PC-3 (cell line): ENCODE results near the gene SFMBT1. TPM values are rescaled to one million over a fixed set of nuclear protein-coding genes. Genes with fewer than 3 reads are reported as not detected.

ENCODE experiments used
- ATAC-seq: fragments of 200-7000 bp; cut with Tn5 transposase; 2 replicates; pipeline ENCODE4 v1.9.1; 2020; ENCODE audit warnings: mild to moderate bottlenecking, moderate library complexity
- BruUV-seq: library from RNA; stranded (reverse); fragments of 400-500 nt; replicated peaks from 2 replicates; lab custom pipeline; 2021; lab: Mats Ljungman, UMichigan
- CTCF ChIA-PET: fragments of 300-600 bp; sonication (Branson Sonifier 250); formaldehyde crosslinking; loops from one replicate; lab custom pipeline; 2022; ENCODE audit warnings: antibody characterized with exemption; lab: Charles Lee
- POLR2A ChIA-PET: fragments of 300-600 bp; sonication (Branson Sonifier 250); formaldehyde crosslinking; loops from one replicate; lab custom pipeline; 2022; ENCODE audit warnings: antibody characterized with exemption; ENCODE audit not compliant: unreplicated experiment; lab: Charles Lee
- DNase-seq: peaks from one replicate; pipeline ENCODE4 v3.0.0-alpha.2; 2015
- H2AFZ ChIP-seq: fragments of 300-600 bp; sonication (generic); 2 replicates; pipeline ENCODE4 v1.6.0; 2016; ENCODE audit warnings: antibody characterized with exemption, low read length
- H3F3A ChIP-seq: fragments of 300-600 bp; sonication (generic); one replicate; pipeline ENCODE4 v1.6.0; 2017; ENCODE audit warnings: antibody characterized with exemption, low read length, control low read depth, mild to moderate bottlenecking; ENCODE audit not compliant: unreplicated experiment
- H3K27ac ChIP-seq: fragments of 300-600 bp; sonication (generic); 2 replicates; pipeline ENCODE4 v1.5.1; 2016; ENCODE audit warnings: mild to moderate bottlenecking, low read length
- H3K27me3 ChIP-seq: fragments of 300-600 bp; sonication (generic); 2 replicates; pipeline ENCODE4 v1.6.1; 2016; ENCODE audit warnings: low read length, mixed read lengths
- H3K36me3 ChIP-seq: fragments of 300-600 bp; sonication (generic); 2 replicates; pipeline ENCODE4 v1.6.1; 2016; ENCODE audit warnings: low read depth, mixed run types, low read length, mixed read lengths
- H3K4me1 ChIP-seq: fragments of 300-600 bp; sonication (generic); 2 replicates; pipeline ENCODE4 v1.5.1; 2016; ENCODE audit warnings: low read length; ENCODE audit not compliant: insufficient read depth
- H3K4me2 ChIP-seq: fragments of 300-600 bp; sonication (generic); 2 replicates; pipeline ENCODE4 v1.6.0; 2016; ENCODE audit warnings: low read length
- H3K4me3 ChIP-seq: fragments of 300-600 bp; sonication (generic); 2 replicates; pipeline ENCODE4 v1.5.1; 2016; ENCODE audit warnings: mild to moderate bottlenecking, low read length, mixed read lengths
- H3K79me2 ChIP-seq: fragments of 300-600 bp; sonication (generic); 2 replicates; pipeline ENCODE4 v1.6.1; 2017; ENCODE audit warnings: low read length, mixed read lengths
- H3K9ac ChIP-seq: fragments of 300-600 bp; sonication (generic); 2 replicates; pipeline ENCODE4 v1.6.0; 2016; ENCODE audit warnings: mild to moderate bottlenecking, low read length
- H3K9me2 ChIP-seq: fragments of 300-600 bp; sonication (generic); replicated peaks from 2 replicates; pipeline ENCODE4 v1.6.1; 2016; ENCODE audit warnings: mixed run types, low read length, mixed read lengths
- H3K9me3 ChIP-seq: fragments of 300-600 bp; sonication (generic); 2 replicates; pipeline ENCODE4 v1.6.1; 2016; ENCODE audit warnings: low read length, mixed read lengths
- H4K20me1 ChIP-seq: fragments of 300-600 bp; sonication (generic); 2 replicates; pipeline ENCODE4 v1.6.1; 2016; ENCODE audit warnings: low read length, mixed read lengths
- EZH2 ChIP-seq: fragments of 300-600 bp; sonication (generic); IDR thresholded peaks from one replicate; pipeline ENCODE4 v1.6.1; 2017; ENCODE audit warnings: antibody characterized with exemption, mild to moderate bottlenecking, low read length; ENCODE audit not compliant: unreplicated experiment
- EZH2phosphoT487 ChIP-seq: fragments of 300-600 bp; sonication (generic); IDR thresholded peaks from 2 replicates; pipeline ENCODE4 v1.6.1; 2018; ENCODE audit warnings: mild to moderate bottlenecking, antibody characterized with exemption, low read length, borderline replicate concordance
- intact Hi-C: fragments of 100-400 bp; cut with micrococcal nuclease; formaldehyde crosslinking; loops from 2 replicates; pipeline ENCODE4 v1.9.0; 2023
- total RNA-seq: library from RNA; depleted of rRNA; stranded (reverse); fragments of >200 nt; gene quantifications from 2 replicates; pipeline ENCODE4 v1.2.3, GENCODE V29; 2014
- TF ChIP-seq, protein P1 (sequence below): fragments of 300-600 bp; sonication (generic); conservative IDR thresholded peaks from 2 replicates; pipeline ENCODE4 v1.5.1; 2017; ENCODE audit warnings: antibody characterized with exemption, low read depth, mild to moderate bottlenecking, low read length

SFMBT1 gene
- total RNA-seq, 1 experiment from 2014 or later: 10.8 TPM

DNA sequence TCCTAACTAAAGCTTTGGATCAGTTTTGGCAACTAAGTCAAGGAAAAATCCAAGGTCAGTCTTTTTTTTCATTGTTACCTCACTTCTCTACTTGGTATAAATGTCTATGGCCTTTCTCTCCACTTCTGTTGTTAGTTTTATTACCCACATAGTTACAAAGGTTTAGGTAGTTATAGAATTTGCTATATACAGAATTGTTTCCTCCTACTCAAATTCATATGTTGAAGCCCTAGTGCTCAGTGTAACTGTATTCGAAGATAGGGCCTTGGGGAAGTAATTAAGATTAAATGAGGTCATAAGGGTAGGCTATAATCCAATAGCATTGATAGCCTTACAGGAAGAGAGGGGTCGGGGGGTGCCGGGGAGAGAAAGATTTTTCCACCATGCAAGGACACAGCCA lies 128.8 kb downstream of the SFMBT1 start:
- Histone ChIP-seq H3K27ac (no peak overlapping the region), H3F3A (no peaks in the 10 kb centered on the region), H3K9me2 (no peaks in the 10 kb centered on the region), H2AFZ (no peak overlapping the region), H4K20me1 (no peaks in the 10 kb centered on the region), H3K36me3 (peaks cover 11% of the 10 kb centered on the region), H3K4me3 (no peak overlapping the region), H3K9me3 (no peaks in the 10 kb centered on the region), H3K9ac (no peak overlapping the region), H3K4me1 (no peaks in the 10 kb centered on the region), H3K4me2 (no peak overlapping the region), H3K27me3 (no peaks in the 10 kb centered on the region), H3K79me2 (no peaks in the 10 kb centered on the region)
- ChIA-PET CTCF (no interaction called here), POLR2A (no interaction called here)
- no peak for DNase-seq
- no peak for ATAC-seq
- intact Hi-C loops: no loop called here
- TF ChIP-seq, protein P1, sequence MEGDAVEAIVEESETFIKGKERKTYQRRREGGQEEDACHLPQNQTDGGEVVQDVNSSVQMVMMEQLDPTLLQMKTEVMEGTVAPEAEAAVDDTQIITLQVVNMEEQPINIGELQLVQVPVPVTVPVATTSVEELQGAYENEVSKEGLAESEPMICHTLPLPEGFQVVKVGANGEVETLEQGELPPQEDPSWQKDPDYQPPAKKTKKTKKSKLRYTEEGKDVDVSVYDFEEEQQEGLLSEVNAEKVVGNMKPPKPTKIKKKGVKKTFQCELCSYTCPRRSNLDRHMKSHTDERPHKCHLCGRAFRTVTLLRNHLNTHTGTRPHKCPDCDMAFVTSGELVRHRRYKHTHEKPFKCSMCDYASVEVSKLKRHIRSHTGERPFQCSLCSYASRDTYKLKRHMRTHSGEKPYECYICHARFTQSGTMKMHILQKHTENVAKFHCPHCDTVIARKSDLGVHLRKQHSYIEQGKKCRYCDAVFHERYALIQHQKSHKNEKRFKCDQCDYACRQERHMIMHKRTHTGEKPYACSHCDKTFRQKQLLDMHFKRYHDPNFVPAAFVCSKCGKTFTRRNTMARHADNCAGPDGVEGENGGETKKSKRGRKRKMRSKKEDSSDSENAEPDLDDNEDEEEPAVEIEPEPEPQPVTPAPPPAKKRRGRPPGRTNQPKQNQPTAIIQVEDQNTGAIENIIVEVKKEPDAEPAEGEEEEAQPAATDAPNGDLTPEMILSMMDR: no peak
- TF ChIP-seq EZH2 (no peak), EZH2phosphoT487 (no peak)
- BruUV-seq: no TSS peak

DNA sequence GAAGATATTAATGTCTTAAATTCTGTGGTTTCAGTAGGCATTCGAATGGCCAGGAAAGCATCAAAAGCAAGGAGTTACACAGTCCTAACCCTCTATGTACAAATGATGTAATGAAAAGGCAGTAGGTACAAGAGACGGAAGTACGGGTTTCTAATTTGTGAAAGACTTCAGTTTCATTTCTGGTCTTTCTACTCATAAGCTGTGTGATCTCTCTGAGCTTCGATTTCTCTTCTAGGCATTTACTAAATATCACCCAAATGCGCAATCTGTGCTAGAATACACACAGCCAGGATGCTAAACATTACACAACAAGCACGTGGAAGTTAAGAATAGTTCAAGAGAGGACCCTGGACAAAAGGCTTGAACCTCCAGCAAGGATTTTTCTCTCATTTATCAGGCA lies 130.6 kb downstream of the SFMBT1 start:
- DNase-seq: no peak
- Histone ChIP-seq H3K27ac (no peak overlapping the region), H3K9ac (no peak overlapping the region), H3K36me3 (peaks cover 5% of the 10 kb centered on the region; the same call in 1 of the 2 replicates), H3K4me3 (no peak overlapping the region), H2AFZ (no peak overlapping the region), H4K20me1 (no peaks in the 10 kb centered on the region), H3K79me2 (no peaks in the 10 kb centered on the region), H3K27me3 (no peaks in the 10 kb centered on the region), H3K9me3 (no peaks in the 10 kb centered on the region), H3K4me1 (no peaks in the 10 kb centered on the region), H3K9me2 (no peaks in the 10 kb centered on the region), H3K4me2 (no peak overlapping the region), H3F3A (no peaks in the 10 kb centered on the region)
- intact Hi-C loops: no loop called here
- no peak for TF ChIP-seq EZH2phosphoT487
- TF ChIP-seq, protein P1: no peak
- TF ChIP-seq EZH2: no peak
- CTCF ChIA-PET: no interaction called here
- POLR2A ChIA-PET: no interaction called here
- BruUV-seq: no TSS peak
- ATAC-seq: no peak

DNA sequence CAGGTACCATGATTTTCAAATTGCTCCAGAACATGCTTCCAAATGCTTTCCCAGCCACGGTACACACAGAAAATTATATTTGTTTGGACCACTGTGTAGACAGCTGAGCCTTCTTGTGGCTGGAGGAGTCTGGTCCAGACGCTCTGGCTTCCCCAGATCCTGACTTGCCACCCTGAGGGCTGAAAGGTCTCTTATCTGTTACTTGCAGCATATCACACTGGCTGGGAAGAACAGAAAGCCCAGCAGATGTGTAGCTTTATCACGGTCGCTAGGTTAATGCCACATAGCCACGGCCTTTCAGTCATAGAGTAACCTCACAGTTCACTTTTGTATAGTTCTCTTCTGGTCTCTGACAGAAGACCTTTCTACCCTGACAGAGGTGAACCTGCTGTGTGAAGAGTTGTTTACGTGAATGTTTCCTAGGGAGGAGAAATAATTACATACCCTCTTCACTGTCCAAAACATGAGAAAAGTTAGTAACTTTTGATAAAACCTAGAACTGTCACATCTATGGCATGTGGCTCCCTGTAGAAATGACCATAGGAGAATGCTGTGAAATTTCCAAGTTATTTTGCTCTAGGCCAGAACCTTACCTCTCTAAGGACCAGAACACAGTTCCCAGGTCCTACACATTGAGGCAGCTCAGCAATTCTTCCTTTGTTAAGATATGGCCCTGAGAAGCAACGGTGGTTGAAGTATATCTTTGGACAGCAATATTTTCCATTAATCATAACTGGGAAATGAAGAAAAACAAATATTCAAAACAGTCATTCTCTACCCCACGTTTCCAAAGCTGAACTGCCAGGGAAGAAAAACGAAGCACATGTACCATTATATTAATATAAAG lies 132.8 kb downstream of the SFMBT1 start:
- Histone ChIP-seq H3K4me3 (no peak overlapping the region), H4K20me1 (no peaks in the 10 kb centered on the region), H3K27me3 (no peaks in the 10 kb centered on the region), H3K79me2 (no peaks in the 10 kb centered on the region), H3F3A (no peaks in the 10 kb centered on the region), H3K4me1 (no peaks in the 10 kb centered on the region), H2AFZ (no peak overlapping the region), H3K9me3 (no peaks in the 10 kb centered on the region), H3K9ac (no peak overlapping the region), H3K4me2 (no peak overlapping the region), H3K36me3 (no peaks in the 10 kb centered on the region; the same call in 1 of the 2 replicates), H3K27ac (no peak overlapping the region), H3K9me2 (no peaks in the 10 kb centered on the region)
- POLR2A ChIA-PET: no interaction called here
- no peak for ATAC-seq
- CTCF ChIA-PET: interaction anchor here (0.6 kb wide), 1 partner anchor 142 kb away, joined by 3 read pairs; no protein-coding TSS in a partner anchor
- TF ChIP-seq EZH2 (no peak), EZH2phosphoT487 (no peak)
- TF ChIP-seq, protein P1: no peak
- no peak for DNase-seq
- intact Hi-C loops: no loop called here
- no TSS peak for BruUV-seq
